GM12801 (cell line): ENCODE data around the gene SHFL.

Experiments
- CTCF ChIP-seq: IDR thresholded peaks from one replicate; pipeline ENCODE4 v1.5.1; 2011; ENCODE audit warnings: control low read depth; ENCODE audit not compliant: insufficient read length; ENCODE audit errors: extremely low read depth

The SHFL gene

DNA sequence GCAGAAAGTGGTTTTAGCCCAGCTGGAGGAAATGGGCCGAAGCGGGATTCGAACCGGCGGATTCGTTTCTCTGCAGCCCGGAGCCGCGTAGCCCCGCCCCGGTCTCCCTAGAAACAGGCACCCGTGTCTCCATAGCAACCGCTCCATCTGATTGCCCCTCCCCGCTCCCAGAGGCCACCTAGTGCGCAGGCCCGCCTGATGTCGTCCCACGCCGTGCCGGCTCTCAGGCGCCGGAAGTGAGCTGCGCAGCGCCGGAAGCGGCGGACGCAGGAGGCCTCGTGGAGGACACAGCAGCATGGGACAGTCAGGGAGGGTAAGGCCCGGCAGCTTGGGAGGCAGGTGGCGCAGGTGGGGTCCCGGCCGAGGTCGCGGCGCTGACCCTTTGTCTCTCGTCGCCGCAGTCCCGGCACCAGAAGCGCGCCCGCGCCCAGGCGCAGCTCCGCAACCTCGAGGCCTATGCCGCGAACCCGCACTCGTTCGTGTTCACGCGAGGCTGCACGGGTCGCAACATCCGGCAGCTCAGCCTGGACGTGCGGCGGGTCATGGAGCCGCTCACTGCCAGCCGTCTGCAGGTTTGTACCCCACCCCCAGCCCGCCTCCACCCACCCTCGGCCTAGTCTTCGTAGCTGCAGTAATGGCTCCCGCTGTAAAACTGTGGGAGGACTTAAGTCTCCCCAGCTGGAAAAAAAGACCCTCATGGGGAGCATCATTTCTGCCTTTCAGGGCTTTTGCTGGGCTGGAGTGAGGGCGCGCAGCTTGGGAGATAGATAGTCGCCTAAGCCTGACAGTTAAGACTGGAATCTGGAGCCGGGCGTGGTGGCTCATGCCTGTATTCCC is 20.2 kb downstream of the SHFL start, which contains the start of gene PPAN:
TSS of gene PPAN (plus strand) at position 263 of the 837 bp plus-strand sequence. CDS start at position 296, 33 bp downstream.
- TF ChIP-seq CTCF, result no peak

DNA sequence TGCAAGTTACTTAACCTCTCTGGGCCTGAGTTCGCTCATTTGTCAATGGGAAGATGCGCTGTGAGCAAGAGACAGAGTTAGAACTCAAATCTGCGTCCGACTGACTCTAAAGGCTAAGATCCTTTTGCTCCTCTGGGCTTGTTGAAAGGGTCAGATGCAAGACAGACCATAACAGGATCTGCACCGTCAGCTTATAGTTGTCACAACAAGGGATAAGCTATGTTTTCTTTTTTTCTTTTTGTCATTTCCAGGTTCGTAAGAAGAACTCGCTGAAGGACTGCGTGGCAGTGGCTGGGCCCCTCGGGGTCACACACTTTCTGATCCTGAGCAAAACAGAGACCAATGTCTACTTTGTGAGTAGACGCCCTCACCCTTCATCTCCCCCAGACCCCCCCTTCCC is 21.1 kb downstream of the SHFL start:
- no peak for TF ChIP-seq CTCF

- TF ChIP-seq CTCF, result no peak
These were observed 21.8 kb downstream of the SHFL start for GRCh38 chr19:10107817-10108367.

GRCh38 chr19:10109528-10109927 is 23.4 kb downstream of the SHFL start:
- TF ChIP-seq CTCF, result no peak

DNA sequence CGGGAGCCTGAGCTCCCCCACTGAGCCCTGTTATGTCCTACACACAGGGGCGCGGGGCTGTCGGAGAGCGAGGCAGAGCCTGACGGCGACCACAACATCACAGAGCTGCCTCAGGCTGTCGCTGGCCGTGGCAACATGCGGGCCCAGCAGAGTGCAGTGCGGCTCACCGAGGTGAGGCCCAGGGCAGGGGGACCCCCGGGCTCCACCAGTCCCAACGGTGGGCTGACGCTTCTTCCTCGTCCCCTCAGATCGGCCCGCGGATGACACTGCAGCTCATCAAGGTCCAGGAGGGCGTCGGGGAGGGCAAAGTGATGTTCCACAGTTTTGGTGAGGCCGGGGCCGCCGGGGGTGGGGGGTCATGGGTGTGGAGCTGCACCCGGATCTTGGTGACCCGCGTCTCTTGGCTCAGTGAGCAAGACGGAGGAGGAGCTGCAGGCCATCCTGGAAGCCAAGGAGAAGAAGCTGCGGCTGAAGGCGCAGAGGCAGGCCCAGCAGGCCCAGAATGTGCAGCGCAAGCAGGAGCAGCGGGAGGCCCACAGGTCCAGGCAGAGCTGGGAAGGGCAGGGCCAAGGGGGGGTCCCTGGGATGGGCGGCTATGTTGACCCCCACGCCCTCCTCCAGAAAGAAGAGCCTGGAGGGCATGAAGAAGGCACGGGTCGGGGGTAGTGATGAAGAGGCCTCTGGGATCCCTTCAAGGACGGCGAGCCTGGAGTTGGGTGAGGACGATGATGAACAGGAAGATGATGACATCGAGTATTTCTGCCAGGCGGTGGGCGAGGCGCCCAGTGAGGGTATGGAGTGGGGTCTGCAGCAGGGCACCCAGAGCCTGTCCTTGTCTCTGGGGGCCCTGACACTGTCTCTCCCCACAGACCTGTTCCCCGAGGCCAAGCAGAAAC is 24.2 kb downstream of the SHFL start:
- TF ChIP-seq CTCF, result no peak

DNA sequence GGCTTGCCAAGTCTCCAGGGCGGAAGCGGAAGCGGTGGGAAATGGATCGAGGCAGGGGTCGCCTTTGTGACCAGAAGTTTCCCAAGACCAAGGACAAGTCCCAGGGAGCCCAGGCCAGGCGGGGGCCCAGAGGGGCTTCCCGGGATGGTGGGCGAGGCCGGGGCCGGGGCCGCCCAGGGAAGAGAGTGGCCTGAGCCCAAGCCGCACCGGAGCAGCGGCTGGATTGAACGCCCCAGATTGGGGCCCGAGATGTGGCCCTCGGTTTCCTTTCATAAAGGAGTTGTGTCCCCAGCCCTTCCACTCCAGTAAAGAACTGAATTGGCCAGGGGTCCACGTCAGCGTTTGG is 24.8 kb downstream of the SHFL start:
- no peak for TF ChIP-seq CTCF

GRCh38 chr19:10111405-10111811 is 25.3 kb downstream of the SHFL start, which contains the start of gene P2RY11:
TSS of gene P2RY11 (plus strand) at chr19:10111693. CDS start at chr19:10111722, 29 bp downstream.
- TF ChIP-seq CTCF, result no peak
